Hematopoietic multipotent progenitor cell treated with erythropoietin and hydrocortisone succinate and interleukin-3 and kit ligand, for 8 days (in vitro differentiated cells): Measurements from ENCODE around the gene PDSS2.
A peak's percentile ranks its signal among the peaks of the same experiment; 100 is the strongest.
"Not testable (repeated sequence)": the region's sequence is repeated elsewhere in the genome, so short reads cannot be mapped to it uniquely, and the experiment has no call there.

ENCODE experiments used
- DNase-seq: peaks from one replicate; pipeline ENCODE4 v3.0.0-alpha.2; 2015

PDSS2 gene

DNA sequence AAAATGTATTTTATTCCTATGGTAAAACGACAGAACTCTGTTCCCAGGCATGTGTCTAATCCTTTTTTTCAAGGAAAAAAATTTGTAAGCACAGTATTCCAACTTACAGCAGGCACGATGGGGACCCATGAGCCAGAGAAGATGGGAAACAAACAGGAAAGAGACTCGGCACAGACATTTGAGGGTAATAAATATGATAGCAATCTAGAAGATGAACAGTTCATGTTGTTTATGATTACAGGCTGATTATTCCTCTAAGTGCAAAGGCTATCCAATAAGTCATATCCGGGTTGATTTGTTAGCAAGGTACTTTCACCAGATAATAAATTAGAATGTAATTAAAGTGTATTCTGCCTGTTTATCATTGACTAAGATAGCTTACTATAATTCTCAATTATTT is 43.2 kb downstream of the PDSS2 start:
- DNase-seq: no peak

DNA sequence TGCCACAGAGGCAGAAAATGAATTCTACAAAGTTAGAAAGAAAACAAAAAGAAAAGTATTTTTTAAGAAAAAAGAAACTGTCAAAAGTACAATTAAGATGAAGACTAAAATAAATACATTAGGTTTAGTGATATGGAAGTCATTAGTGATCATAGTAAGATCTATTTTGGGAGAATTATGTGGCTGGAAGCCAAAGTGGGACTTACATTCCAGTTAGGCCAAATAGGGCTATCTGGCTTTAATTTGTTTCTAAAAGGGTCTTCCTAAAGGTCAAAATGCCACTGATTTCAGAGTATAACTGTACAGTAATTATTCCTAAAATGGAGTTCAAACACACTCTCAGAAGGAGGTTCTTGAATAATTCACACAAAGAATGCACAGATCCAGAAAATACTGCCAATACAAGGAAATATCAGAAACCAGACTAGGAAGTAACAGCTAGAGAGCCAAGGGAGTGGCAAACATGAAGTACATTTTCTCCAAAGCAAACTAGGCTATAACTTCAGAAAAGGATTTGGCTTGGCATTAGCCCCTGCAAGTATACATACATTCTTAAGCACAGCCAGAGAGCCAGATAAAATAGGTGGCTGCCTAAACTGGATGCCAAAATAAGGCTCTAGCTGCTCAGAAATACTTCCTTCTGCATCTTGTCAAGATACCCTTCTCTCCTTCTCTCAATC is 45.3 kb downstream of the PDSS2 start:
- no peak for DNase-seq

DNA sequence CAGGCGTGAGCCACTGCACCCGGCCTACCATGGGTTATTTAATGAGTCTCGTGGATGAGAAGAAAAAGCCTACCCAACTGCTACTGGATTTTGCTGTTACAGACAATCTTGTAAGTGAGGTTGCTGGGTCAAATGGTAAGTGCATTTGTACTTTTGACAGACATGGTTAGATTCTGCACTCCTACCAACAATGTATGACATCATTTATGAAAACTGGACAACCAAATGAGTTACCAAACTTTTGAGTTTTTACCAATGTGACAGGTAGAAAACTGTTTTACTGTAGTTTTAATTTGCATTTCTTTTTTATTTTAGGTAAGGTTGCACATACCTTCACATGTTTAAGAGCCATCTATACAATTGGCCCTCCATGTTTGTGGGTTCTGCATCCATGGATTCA is 48.2 kb downstream of the PDSS2 start:
- DNase-seq: no peak

DNA sequence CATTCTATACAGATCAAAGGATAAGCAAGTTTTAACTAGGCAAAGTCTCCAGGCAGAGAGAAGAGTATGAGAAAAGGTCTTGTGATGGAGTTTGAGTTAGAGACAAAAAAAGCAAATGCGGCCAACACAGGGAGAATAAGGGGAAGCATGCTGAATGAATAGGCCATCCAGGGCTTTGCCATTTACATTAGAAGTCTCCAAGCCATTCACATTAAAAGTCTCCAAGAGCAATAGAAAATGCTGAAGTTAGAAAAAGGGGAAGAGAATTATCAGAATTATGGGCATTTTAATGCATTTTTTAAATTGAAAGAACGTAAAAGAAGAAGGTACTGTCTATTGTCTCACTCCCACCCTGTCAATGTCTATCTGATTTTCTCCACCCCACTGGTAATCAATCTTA is 49.4 kb downstream of the PDSS2 start:
- DNase-seq: no peak

DNA sequence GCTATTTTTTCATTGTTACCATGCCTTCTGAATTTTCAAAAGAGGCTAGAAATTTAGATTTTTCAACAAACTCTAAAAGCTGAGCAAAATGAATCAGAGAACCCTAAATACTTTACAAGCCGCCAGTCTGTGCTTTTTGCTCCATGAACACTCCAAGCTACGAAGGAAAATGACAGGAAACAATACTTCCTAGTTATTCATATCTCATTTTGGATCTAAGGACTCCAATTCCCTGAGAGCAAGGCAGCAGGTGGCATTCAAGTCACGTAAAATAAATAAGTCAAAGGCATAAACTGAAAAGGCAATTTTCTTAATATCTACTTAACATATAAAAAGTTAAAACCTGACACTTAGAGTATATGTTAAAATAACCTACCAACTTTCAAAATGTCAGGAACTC is 50.6 kb downstream of the PDSS2 start:
- no peak for DNase-seq

DNA sequence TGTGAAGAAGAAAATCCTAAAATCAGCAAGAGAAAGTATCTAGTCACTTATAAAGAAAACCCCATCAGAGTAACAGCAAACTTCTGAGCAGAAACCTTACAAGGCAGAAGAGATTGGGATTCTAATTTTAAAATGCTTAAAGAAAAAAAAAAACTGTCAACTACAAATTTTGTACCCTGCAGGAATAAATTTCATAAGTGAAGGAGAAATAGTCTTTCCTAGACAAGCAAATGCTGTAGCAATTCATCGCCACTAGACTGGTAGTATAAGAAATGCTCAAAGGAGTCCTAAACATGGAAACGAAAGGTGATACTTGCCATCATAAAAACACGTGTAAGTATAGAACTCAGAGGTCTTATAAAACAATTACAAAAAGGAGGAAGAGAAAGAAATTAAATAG is 54.4 kb downstream of the PDSS2 start:
- DNase-seq: no peak

DNA sequence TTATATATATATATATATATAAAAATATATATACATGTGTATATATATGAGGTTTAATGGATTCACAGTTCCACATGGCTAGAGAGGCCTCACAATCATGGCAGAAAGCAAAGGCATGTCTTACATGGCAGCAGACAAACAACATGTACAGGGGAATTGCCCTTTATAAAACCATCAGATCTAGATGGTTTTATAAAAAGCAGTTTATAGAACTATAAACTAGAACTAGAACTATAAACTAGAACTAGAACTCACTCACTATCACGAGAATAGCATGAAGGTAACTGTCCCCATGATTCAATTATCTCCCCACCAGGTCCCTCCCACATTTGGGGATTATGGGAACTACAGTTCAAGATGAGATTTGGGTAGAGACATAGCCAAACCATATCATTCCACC is 56.8 kb downstream of the PDSS2 start:
- DNase-seq: no peak

DNA sequence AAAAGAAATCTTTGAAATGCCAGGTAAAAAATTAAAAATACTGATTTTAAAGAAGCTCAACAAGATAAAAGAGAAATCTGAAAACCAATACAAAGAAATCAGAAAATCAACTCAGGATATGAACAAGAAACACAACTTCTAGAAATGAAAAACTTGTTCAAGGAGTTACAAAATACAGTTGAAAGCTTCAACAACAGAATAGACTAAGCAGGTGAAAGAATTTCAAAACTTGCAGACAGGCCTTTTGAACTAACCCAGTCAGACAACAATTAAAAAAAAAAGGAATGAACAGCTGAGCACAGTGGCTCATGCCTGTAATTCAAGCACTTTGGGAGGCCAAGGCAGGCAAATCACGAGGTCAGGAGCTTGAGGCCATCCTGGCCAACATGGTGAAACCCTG is 57.8 kb downstream of the PDSS2 start:
- DNase-seq: no peak

- peak; percentile 39 for DNase-seq
Observed at GRCh38 chr6:107400616-107401147, 58.7 kb downstream of the PDSS2 start.

DNA sequence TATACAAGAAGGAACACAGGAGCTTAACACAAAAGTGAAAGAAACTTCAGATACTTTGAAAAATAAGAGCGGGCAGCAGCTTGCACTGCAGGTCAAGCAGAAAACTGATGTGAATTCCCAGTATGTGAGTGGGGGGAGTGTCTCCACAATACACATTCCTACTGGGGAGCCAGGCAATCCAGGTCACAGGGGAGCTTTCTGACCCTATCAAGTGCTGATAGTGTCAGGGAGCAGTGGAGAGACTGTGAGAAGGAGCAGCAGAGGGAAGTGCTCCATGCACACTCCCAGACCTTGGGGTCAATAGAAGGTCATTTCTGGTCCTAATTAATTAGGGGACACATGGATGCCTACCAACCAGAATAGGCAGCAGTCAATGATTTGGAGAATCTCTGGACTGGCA is 59.4 kb downstream of the PDSS2 start:
- no peak for DNase-seq

DNA sequence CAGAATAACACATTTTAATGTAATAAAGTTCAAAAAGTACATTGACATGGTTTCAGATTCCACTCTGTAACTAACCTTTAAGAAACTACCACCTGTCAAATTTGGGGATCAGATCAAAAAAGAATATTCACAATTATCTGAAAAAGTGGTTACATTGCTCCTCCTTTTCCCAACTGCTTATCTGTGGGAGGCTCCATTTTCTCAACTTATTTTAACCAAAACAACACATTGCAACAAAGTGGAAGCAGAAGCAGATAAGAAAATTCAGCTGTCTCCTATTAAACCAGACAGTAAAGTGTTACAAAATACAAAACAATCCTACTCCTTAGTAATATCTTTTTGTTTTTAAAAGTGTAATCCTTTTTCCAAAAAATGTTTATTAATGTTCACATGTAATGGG is 61.4 kb downstream of the PDSS2 start:
- DNase-seq: peak; percentile 79

GRCh38 chr6:107396211-107396610 is 63.2 kb downstream of the PDSS2 start:
- peak; percentile 61 for DNase-seq

DNA sequence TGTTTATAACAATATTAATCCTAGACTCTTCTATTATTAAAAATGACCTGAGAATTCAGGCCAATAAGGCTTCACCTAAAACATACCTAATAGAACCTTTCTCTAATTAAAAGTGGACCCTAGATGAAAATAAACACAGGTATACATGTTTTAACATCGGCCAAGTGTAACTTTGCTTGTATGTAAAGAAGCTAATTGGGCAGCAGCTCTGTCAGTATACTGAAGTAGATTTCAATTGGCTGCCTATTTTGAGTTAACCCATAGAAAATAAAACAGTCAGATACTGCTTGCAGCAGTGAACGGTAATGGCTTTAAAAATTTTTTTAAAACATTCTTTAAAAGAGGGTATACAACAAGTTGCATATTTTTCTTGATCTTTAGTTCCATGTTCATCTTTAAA is 67.3 kb downstream of the PDSS2 start:
- no peak for DNase-seq

- peak; percentile 65 for DNase-seq
Observed at GRCh38 chr6:107390685-107391435, 68.5 kb downstream of the PDSS2 start.

GRCh38 chr6:107390056-107390455 is 69.3 kb downstream of the PDSS2 start:
- DNase-seq: no peak

GRCh38 chr6:107386904-107387303 is 72.5 kb downstream of the PDSS2 start:
- DNase-seq: no peak

DNA sequence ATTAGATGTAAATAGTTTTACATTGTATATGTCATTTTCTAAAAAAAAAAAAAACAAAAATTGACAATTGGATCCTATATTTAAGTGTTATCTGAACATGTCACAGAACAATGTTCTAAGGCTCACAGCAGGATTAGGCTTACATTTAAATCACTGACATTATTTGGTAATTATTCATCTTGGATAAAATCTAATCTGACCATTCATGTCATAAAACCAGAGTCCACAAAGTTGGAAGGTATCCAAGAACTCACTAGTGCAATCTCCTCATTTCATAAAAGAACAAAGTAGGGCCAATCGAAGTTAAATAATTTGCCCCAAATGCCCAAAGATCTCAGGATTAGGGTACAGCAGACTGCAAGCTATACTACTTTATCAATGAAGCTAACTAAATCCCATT is 73.0 kb downstream of the PDSS2 start:
- no peak for DNase-seq

GRCh38 chr6:107383705-107384104 is 75.7 kb downstream of the PDSS2 start:
- no peak for DNase-seq

DNA sequence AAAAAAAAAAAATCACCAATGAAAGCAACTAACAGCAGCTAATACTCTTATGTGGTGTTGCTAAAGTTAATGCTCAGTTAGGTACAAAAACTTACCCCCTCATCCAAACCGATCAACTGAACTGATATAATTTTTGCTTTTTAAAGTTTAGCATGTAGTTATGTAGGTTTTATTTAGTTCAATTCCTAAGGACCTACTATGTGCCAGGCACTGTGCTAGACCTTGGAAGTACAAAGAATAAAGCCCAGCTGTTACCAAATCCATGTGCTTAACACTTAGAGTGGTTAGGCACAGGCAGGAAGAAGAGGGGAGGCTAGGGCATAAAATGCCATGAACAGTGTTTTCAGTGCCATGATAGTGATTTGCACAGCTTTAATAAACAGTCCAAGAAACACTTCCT is 85.1 kb downstream of the PDSS2 start:
- no peak for DNase-seq

DNA sequence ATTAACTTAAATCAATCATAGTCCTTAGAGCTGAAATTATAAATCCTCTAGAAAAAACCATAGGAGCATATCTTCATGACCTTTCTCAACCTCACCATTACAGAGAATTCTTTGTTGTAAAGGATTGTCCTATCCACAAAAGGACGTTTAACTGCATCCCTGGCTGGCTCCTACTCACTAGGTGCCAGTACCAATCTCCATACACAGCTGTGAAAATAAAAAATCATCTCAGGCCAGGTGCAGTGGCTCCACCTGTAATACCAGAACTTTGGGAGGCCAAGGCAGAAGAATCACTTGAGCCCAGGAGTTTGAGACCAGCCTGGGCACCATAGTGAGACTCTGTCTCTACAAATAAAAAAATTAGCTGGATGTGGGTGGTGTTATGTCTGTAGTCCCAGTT is 89.9 kb downstream of the PDSS2 start:
- no peak for DNase-seq

GRCh38 chr6:107368471-107368870 is 90.9 kb downstream of the PDSS2 start:
- DNase-seq: no peak

- not testable (repeated sequence) for DNase-seq
Observed at GRCh38 chr6:107364173-107364572, 95.2 kb downstream of the PDSS2 start.

- no peak for DNase-seq
Observed at GRCh38 chr6:107361753-107362604, 97.4 kb downstream of the PDSS2 start.

- DNase-seq: no peak
Observed at GRCh38 chr6:107360476-107360875, 98.9 kb downstream of the PDSS2 start.
